ENCODE measurements around the gene MYBPC2.

DNA sequence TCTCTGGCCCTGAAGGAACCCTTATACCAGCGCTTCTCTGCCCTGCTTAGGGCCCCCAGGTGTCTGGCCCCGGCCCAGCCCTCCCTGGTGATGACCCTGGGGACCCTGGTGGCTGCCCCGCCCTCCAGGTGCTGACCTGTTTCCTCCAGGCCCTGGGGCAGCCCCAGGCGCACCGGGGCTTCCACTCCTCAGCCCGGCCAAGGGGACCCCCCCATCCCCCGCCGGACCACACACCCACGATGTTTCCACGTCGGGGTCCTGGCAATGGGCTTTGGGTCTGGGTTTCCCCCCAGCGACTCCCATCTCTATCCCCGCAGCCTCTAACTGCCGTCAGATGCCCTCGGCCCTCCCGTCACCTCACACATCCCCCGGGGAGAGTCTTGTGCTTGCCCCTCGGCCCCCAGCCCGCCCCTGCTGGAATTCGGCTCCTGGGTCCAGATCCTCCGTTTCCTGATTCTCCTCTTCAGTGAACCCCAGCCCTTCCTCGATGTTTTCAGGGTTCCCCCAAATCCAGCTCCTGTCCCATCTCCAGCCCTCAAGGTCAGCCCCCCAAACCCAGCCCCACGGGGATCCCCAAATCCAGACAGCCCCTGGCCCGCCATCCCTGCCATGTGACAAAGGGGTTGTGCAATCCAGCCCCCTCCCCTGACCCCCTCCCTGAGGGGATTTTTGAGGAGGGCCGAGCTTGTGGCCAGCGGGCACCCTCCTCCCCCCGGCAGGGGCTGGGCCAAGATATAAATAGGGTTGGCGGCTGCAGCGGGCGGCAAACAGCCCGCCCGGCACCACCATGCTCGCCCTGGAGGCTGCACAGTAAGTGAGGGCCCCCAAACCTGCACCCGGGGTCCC is 14.3 kb upstream of the MYBPC2 start, which contains the start of gene SPIB:
- TF ChIP-seq, protein P1, sequence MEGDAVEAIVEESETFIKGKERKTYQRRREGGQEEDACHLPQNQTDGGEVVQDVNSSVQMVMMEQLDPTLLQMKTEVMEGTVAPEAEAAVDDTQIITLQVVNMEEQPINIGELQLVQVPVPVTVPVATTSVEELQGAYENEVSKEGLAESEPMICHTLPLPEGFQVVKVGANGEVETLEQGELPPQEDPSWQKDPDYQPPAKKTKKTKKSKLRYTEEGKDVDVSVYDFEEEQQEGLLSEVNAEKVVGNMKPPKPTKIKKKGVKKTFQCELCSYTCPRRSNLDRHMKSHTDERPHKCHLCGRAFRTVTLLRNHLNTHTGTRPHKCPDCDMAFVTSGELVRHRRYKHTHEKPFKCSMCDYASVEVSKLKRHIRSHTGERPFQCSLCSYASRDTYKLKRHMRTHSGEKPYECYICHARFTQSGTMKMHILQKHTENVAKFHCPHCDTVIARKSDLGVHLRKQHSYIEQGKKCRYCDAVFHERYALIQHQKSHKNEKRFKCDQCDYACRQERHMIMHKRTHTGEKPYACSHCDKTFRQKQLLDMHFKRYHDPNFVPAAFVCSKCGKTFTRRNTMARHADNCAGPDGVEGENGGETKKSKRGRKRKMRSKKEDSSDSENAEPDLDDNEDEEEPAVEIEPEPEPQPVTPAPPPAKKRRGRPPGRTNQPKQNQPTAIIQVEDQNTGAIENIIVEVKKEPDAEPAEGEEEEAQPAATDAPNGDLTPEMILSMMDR (IDR thresholded peaks at IDR 0.05): no peak
- TF ChIP-seq EZH2 (IDR thresholded peaks at IDR 0.05): no peak
- no peak for TF ChIP-seq EZH2phosphoT487 (IDR thresholded peaks at IDR 0.05)

Data from neural progenitor cell (in vitro differentiated cells).